ENCODE results near the gene NECAB2. TPM values are rescaled to one million over a fixed set of nuclear protein-coding genes. Genes with fewer than 3 reads are reported as not detected.

The NECAB2 gene
- total and polyA plus RNA-seq, 2 experiments from 2014 or later, result 1.6 to 5.1 TPM

- TF ChIP-seq EZH2 (IDR thresholded peaks at IDR 0.05; ENCODE audit: low read depth, unreplicated experiment) (no peak), ZNF114 (CRISPR knock-in tag; IDR thresholded peaks at IDR 0.05) (no peak), CTCF (conservative IDR thresholded peaks at IDR 0.05; ENCODE audit: low read depth in 2 of 2) (no peak)
Observed at GRCh38 chr16:84041881-84042280, 73.8 kb downstream of the NECAB2 start (continued).

- H3K27me3 Mint-ChIP-seq (ENCODE audit: insufficient read depth, low read depth, poor library complexity), result peaks cover 18% of the 10 kb centered on the region
- no peaks in the 10 kb centered on the region for H3K9me2 ChIP-seq (ENCODE audit: insufficient read depth)
- H3K4me2 ChIP-seq, result no peak within 1 kb of the TSS
- H3K27ac Mint-ChIP-seq, result no peak within 1 kb of the TSS
- ATAC-seq, result no peak
- no peaks in the 10 kb centered on the region for H3F3A ChIP-seq (replicated peaks; ENCODE audit: low read depth)
- DNase-seq (ENCODE audit: low spot score), result no peak
- H3K36me3 ChIP-seq (ENCODE audit: insufficient read depth), result no peaks in the 10 kb centered on the region
- H3K79me2 ChIP-seq (replicated peaks; ENCODE audit: insufficient read depth), result no peaks in the 10 kb centered on the region
- no peaks in the 10 kb centered on the region; the same call in 2 of the 3 replicates for H3K9me3 Mint-ChIP-seq
- peaks cover 7% of the 10 kb centered on the region; the same call in 1 of the 2 replicates for H3K4me1 ChIP-seq (ENCODE audit: insufficient read depth)
- H4K20me1 ChIP-seq (replicated peaks; ENCODE audit: insufficient read depth), result no peaks in the 10 kb centered on the region
- H2AFZ ChIP-seq, result no peak within 1 kb of the TSS; the same call in 1 of the 2 replicates
- no peak within 1 kb of the TSS for H3K27ac ChIP-seq (ENCODE audit: low read depth)
- peaks cover 22% of the 10 kb centered on the region for H3K4me1 Mint-ChIP-seq
- TF ChIP-seq ZNF114 (CRISPR knock-in tag; IDR thresholded peaks at IDR 0.05), result no peak
- no peaks in the 10 kb centered on the region for H3K27me3 ChIP-seq (ENCODE audit: insufficient read depth)
- H3K4me3 Mint-ChIP-seq, result no peak within 1 kb of the TSS
- no peak within 1 kb of the TSS for H3K4me3 ChIP-seq
- H3K36me3 Mint-ChIP-seq (ENCODE audit: low read depth), result no peaks in the 10 kb centered on the region
Observed at GRCh38 chr16:84042308-84042878, 74.3 kb downstream of the NECAB2 start, which contains the start of gene SLC38A8. Gene SLC38A8 (minus strand): TSS chr16:84042795. CDS start chr16:84042157, 638 bp downstream.

GRCh38 chr16:84042879-84043485, 74.9 kb downstream of the NECAB2 start:
- Mint-ChIP-seq H3K36me3 (ENCODE audit: low read depth) (no peaks in the 10 kb centered on the region), H3K4me3 (no peak overlapping the region), H3K9me3 (no peaks in the 10 kb centered on the region; the same call in 2 of the 3 replicates), H3K27me3 (ENCODE audit: insufficient read depth, low read depth, poor library complexity) (peaks cover 18% of the 10 kb centered on the region), H3K27ac (no peak overlapping the region), H3K4me1 (peaks cover 22% of the 10 kb centered on the region)
- no peak overlapping the region; the same call in 1 of the 2 replicates for H2AFZ ChIP-seq
- no peak overlapping the region for H3K4me2 ChIP-seq
- DNase-seq (ENCODE audit: low spot score) (peak; percentile 60), ATAC-seq (peak; percentile 59)
- no peaks in the 10 kb centered on the region for H3F3A ChIP-seq (replicated peaks; ENCODE audit: low read depth)
- H3K9me2 ChIP-seq (ENCODE audit: insufficient read depth), result no peaks in the 10 kb centered on the region
- H4K20me1 ChIP-seq (replicated peaks; ENCODE audit: insufficient read depth), result no peaks in the 10 kb centered on the region
- no peak overlapping the region for H3K4me3 ChIP-seq
- H3K27me3 ChIP-seq (ENCODE audit: insufficient read depth), result no peaks in the 10 kb centered on the region
- H3K36me3 ChIP-seq (ENCODE audit: insufficient read depth), result no peaks in the 10 kb centered on the region
- H3K4me1 ChIP-seq (ENCODE audit: insufficient read depth), result peaks cover 7% of the 10 kb centered on the region; the same call in 1 of the 2 replicates
- H3K27ac ChIP-seq (ENCODE audit: low read depth), result no peak overlapping the region
- no peaks in the 10 kb centered on the region for H3K79me2 ChIP-seq (replicated peaks; ENCODE audit: insufficient read depth)
- no peak for TF ChIP-seq CTCF (conservative IDR thresholded peaks at IDR 0.05; ENCODE audit: low read depth in 2 of 2)
- TF ChIP-seq STAT1 (IDR thresholded peaks at IDR 0.05; ENCODE audit: unreplicated experiment), result no peak
- TF ChIP-seq ZNF114 (CRISPR knock-in tag; IDR thresholded peaks at IDR 0.05), result no peak
- no peak for TF ChIP-seq NANOG (IDR thresholded peaks at IDR 0.05; ENCODE audit: borderline replicate concordance)
- no peak for TF ChIP-seq ZNF462 (CRISPR knock-in tag; IDR thresholded peaks at IDR 0.05)
- TF ChIP-seq CREB1 (CRISPR knock-in tag; IDR thresholded peaks at IDR 0.05; ENCODE audit: low read depth), result no peak
- TF ChIP-seq EZH2 (IDR thresholded peaks at IDR 0.05; ENCODE audit: low read depth, unreplicated experiment), result no peak

Data from GM23338 (cell line).